ENCODE results near the gene TMEM161B. TPM values are rescaled to one million over a fixed set of nuclear protein-coding genes. Genes with fewer than 3 reads are reported as not detected.
A peak's percentile ranks its signal among the peaks of the same experiment; 100 is the strongest.

The TMEM161B gene
- total RNA-seq: 10 to 100 TPM in 5 of 6 donors, 1 to 10 TPM in 1; 8.5 to 35.5 (median 13.8) TPM

- TF ChIP-seq POLR2AphosphoS5 (IDR thresholded peaks at IDR 0.05) (peak; percentile 73 to 87), POLR2A (IDR thresholded peaks at IDR 0.05) (peak in 2 of 4 donors; percentile 13 to 61), CTCF (IDR thresholded peaks at IDR 0.05) (no peak)
- Histone ChIP-seq H3K4me1 (peaks cover 13 to 27% (median 22%) of the 10 kb centered on the region in 4 donors), H3K9me3 (no peaks in the 10 kb centered on the region), H3K27ac (peak within 1 kb of the TSS; percentile 64 to 88 (median 78)), H3K4me3 (peak within 1 kb of the TSS; percentile 65 to 83 (median 80)), H3K36me3 (peaks cover 0 to 27% (median 3%) of the 10 kb centered on the region in 4 donors), H3K27me3 (no peaks in the 10 kb centered on the region)
- DNase-seq (peak; percentile 94), ATAC-seq (ENCODE audit: low FRiP score in 2 of 2) (peak; percentile 99 to 100)
- 0 to 1% methylated on average over 25 to 46 of the region's 46 CpGs for WGBS, 2 donors
Measured at GRCh38 chr5:88268385-88269184, at the start of gene TMEM161B. Gene TMEM161B, minus strand, starts transcription at chr5:88268845. Its CDS starts 122 bp downstream, at chr5:88268723.

GRCh38 chr5:88304356-88304755 lies 35.7 kb upstream of the TMEM161B start:
- no peak for DNase-seq

GRCh38 chr5:88298425-88298824 lies 29.8 kb upstream of the TMEM161B start:
- DNase-seq (no peak), ATAC-seq (ENCODE audit: low FRiP score in 2 of 2) (no peak)
- no peak for TF ChIP-seq EP300 (IDR thresholded peaks at IDR 0.05)
- no peak for TF ChIP-seq POLR2AphosphoS5 (IDR thresholded peaks at IDR 0.05)
- no peak for TF ChIP-seq POLR2A (IDR thresholded peaks at IDR 0.05)
- no peak for TF ChIP-seq CTCF (IDR thresholded peaks at IDR 0.05)
- Histone ChIP-seq H3K27ac (no peak overlapping the region), H3K9me3 (peaks cover 0 to 7% (median 0%) of the 10 kb centered on the region in 4 donors), H3K4me1 (no peaks in the 10 kb centered on the region), H3K27me3 (no peaks in the 10 kb centered on the region), H3K4me3 (no peak overlapping the region), H3K36me3 (no peaks in the 10 kb centered on the region)

More at GRCh38 chr5:88304356-88304755, 35.7 kb upstream of the TMEM161B start:
- Histone ChIP-seq H3K36me3 (no peaks in the 10 kb centered on the region), H3K9me3 (no peaks in the 10 kb centered on the region), H3K4me1 (no peaks in the 10 kb centered on the region), H3K27me3 (no peaks in the 10 kb centered on the region), H3K27ac (no peak overlapping the region), H3K4me3 (no peak overlapping the region)
- WGBS, 2 donors: 30 to 48% methylated on average over 2 of the region's 2 CpGs
- ATAC-seq (ENCODE audit: low FRiP score in 2 of 2): no peak
- no peak for TF ChIP-seq POLR2A (IDR thresholded peaks at IDR 0.05)
- TF ChIP-seq CTCF (IDR thresholded peaks at IDR 0.05): no peak
- no peak for TF ChIP-seq POLR2AphosphoS5 (IDR thresholded peaks at IDR 0.05)
- no peak for TF ChIP-seq EP300 (IDR thresholded peaks at IDR 0.05)

GRCh38 chr5:88290801-88291200 lies 22.2 kb upstream of the TMEM161B start:
- Histone ChIP-seq H3K9me3 (peaks cover 0 to 7% (median 0%) of the 10 kb centered on the region in 4 donors), H3K27ac (no peak overlapping the region), H3K36me3 (no peaks in the 10 kb centered on the region), H3K4me3 (no peak overlapping the region), H3K4me1 (no peaks in the 10 kb centered on the region), H3K27me3 (no peaks in the 10 kb centered on the region)
- DNase-seq (no peak), ATAC-seq (ENCODE audit: low FRiP score in 2 of 2) (no peak)
- 86 to 90% methylated on average over 3 of the region's 3 CpGs for WGBS, 2 donors
- no peak for TF ChIP-seq POLR2AphosphoS5 (IDR thresholded peaks at IDR 0.05)
- TF ChIP-seq POLR2A (IDR thresholded peaks at IDR 0.05): no peak
- TF ChIP-seq CTCF (IDR thresholded peaks at IDR 0.05): no peak
- no peak for TF ChIP-seq EP300 (IDR thresholded peaks at IDR 0.05)

Data from upper lobe of left lung (tissue), 6 donors.